ENCODE data around the gene RALGAPA1.

RALGAPA1 gene

DNA sequence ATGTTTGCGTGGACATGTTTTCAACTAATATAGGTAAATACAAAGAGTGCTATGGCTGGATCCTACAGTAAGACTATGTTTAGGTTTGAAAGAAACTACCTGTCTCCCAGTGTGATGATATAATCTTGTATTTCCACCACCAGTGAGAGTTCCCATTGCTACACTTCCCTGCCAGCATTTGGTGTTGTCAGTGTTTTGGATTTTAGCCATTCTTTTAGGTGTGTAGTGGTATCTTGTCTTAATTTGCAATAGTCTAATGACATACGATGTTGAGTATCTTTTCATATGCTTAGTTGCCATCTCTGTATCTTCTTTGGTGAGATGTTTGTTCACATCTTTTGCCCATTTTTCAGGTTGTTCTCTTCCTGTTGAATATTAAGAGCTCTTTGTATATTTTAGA is 103.5 kb downstream of the RALGAPA1 start:
- no peaks in the 10 kb centered on the region for H3K27me3 Mint-ChIP-seq (ENCODE audit: low read depth)

DNA sequence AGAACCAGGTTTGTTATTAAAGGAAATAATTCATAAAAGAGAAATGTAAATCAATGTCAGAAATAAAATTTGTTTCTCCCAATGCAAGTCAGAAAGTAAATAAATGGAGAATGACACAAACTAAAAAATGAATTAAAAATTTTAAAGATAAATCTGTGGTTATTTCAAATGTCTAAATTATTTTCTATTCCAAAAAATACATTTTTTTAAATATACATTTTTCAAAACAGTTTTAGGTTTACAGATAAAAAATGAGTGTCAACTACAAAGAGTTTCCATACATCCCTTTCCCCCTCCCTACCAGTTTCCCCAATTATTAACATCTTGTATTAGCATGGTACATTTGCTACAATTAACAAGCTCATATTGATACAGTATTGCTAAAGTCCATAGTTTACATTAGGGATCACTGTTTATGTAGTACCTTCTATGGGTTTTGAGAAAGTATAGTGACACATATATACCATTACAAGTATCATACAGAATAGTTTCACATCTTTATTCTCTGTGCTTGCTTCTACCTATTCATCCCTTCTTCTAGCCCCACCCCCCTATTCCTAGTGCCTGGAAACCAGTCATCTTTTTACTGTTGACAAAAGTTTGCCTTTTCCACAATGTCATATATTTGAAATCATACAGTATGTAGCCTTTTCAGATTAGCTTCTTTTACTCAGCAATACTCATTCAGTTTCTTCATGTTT is 104.2 kb downstream of the RALGAPA1 start:
- TF ChIP-seq CTCF (IDR thresholded peaks at IDR 0.05; ENCODE audit: unreplicated experiment in 3 of 3): no peak
- Mint-ChIP-seq H3K36me3 (ENCODE audit: low read depth) (peaks cover 52% of the 10 kb centered on the region), H3K27me3 (ENCODE audit: low read depth) (no peaks in the 10 kb centered on the region), H3K27ac (no peak overlapping the region), H3K4me1 (no peaks in the 10 kb centered on the region), H3K4me3 (no peak overlapping the region), H3K9me3 (no peaks in the 10 kb centered on the region)

More for the DNA sequence above, 103.5 kb downstream of the RALGAPA1 start:
- no peak overlapping the region for H3K27ac Mint-ChIP-seq
- H3K4me3 Mint-ChIP-seq: no peak overlapping the region
- H3K4me1 Mint-ChIP-seq: no peaks in the 10 kb centered on the region
- H3K36me3 Mint-ChIP-seq (ENCODE audit: low read depth): peaks cover 59% of the 10 kb centered on the region
- no peaks in the 10 kb centered on the region for H3K9me3 Mint-ChIP-seq
- no peak for TF ChIP-seq CTCF (IDR thresholded peaks at IDR 0.05; ENCODE audit: unreplicated experiment in 3 of 3)

DNA sequence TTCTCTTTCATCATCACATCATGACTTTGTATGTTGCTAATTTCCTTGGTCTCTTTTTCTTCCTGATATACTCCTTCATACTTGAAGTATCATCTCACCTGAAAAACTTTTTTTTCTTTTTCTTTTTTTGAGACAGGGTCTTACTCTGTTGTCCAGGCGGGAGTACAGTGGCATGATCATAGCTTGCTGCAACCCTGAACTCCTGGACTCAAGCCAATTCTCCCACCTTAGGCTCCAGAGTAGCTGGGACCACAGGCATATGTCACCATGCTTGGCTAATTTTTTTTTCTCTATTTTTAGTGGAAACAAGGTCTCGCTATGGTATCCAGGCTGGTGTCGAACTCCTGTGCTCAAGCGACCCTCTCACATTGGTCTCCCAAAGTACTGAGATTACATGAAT is 107.6 kb downstream of the RALGAPA1 start:
- no peak overlapping the region for H3K4me3 Mint-ChIP-seq
- TF ChIP-seq CTCF (IDR thresholded peaks at IDR 0.05; ENCODE audit: unreplicated experiment in 3 of 3): no peak
- no peaks in the 10 kb centered on the region for H3K4me1 Mint-ChIP-seq

GRCh38 chr14:35699791-35700444 is 109.2 kb downstream of the RALGAPA1 start:
- no peak for TF ChIP-seq CTCF (IDR thresholded peaks at IDR 0.05; ENCODE audit: unreplicated experiment in 3 of 3)
- Mint-ChIP-seq H3K27me3 (ENCODE audit: low read depth) (no peaks in the 10 kb centered on the region), H3K27ac (no peak overlapping the region), H3K36me3 (ENCODE audit: low read depth) (peaks cover 4% of the 10 kb centered on the region), H3K4me3 (no peak overlapping the region), H3K4me1 (no peaks in the 10 kb centered on the region), H3K9me3 (no peaks in the 10 kb centered on the region)

More for the DNA sequence above, 107.6 kb downstream of the RALGAPA1 start:
- H3K27ac Mint-ChIP-seq: no peak overlapping the region
- peaks cover 20% of the 10 kb centered on the region for H3K36me3 Mint-ChIP-seq (ENCODE audit: low read depth)
- H3K9me3 Mint-ChIP-seq: no peaks in the 10 kb centered on the region
- H3K27me3 Mint-ChIP-seq (ENCODE audit: low read depth): no peaks in the 10 kb centered on the region

GRCh38 chr14:35696575-35696974 is 112.5 kb downstream of the RALGAPA1 start:
- Mint-ChIP-seq H3K27ac (no peak overlapping the region), H3K4me3 (no peak overlapping the region), H3K36me3 (ENCODE audit: low read depth) (peaks cover 4% of the 10 kb centered on the region), H3K27me3 (ENCODE audit: low read depth) (no peaks in the 10 kb centered on the region), H3K9me3 (no peaks in the 10 kb centered on the region), H3K4me1 (no peaks in the 10 kb centered on the region)
- no peak for TF ChIP-seq CTCF (IDR thresholded peaks at IDR 0.05; ENCODE audit: unreplicated experiment in 3 of 3)

DNA sequence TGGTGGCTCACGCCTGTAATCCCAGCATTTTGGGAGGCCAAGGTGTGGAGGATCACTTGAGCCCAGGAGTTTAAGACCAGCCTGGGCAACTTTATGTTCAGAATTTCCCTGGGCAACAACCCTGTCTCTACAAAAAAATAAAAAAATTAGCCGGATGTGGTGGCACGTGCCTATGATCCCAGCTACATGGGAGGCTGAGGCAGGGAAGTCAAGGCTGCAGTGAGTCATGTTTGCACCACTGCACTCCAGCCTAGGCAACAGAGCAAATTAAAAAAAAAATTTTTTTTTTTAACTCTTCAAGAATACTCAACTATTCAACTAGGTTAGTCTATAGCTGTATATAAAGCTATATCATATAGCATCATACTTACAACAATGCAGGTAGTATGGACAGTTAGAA is 113.0 kb downstream of the RALGAPA1 start:
- TF ChIP-seq CTCF (IDR thresholded peaks at IDR 0.05; ENCODE audit: unreplicated experiment in 3 of 3): no peak
- Mint-ChIP-seq H3K4me1 (no peaks in the 10 kb centered on the region), H3K36me3 (ENCODE audit: low read depth) (no peaks in the 10 kb centered on the region), H3K9me3 (no peaks in the 10 kb centered on the region), H3K27ac (no peak overlapping the region), H3K4me3 (no peak overlapping the region), H3K27me3 (ENCODE audit: low read depth) (no peaks in the 10 kb centered on the region)

Measured in nephron (organoid).